HepG2 (cell line): ENCODE measurements around the gene PBLD. TPM values are rescaled to one million over a fixed set of nuclear protein-coding genes. Genes with fewer than 3 reads are reported as not detected.

Experiments
- ATF1 ChIP-seq: IDR thresholded peaks from 2 replicates; pipeline ENCODE4 v1.6.1; 2016; ENCODE audit warnings: mild to moderate bottlenecking, control low read depth
- DR1 ChIP-seq: sonication (generic); formaldehyde crosslinking; IDR thresholded peaks from 2 replicates; pipeline ENCODE4 v1.8.0; 2021; ENCODE audit warnings: mild to moderate bottlenecking, missing genetic modification reagents, inconsistent platforms
- GRHL1 ChIP-seq: sonication (generic); formaldehyde crosslinking; conservative IDR thresholded peaks from 2 replicates; pipeline ENCODE4 v1.8.0; 2022; ENCODE audit warnings: missing genetic modification reagents
- KDM4B ChIP-seq: sonication (generic); formaldehyde crosslinking; IDR thresholded peaks from 2 replicates; pipeline ENCODE4 v1.4.0; 2020; ENCODE audit warnings: missing genetic modification reagents
- KDM6A ChIP-seq: IDR thresholded peaks from 2 replicates; pipeline ENCODE4 v1.6.1; 2016; ENCODE audit warnings: low read depth
- MIER2 ChIP-seq: IDR thresholded peaks from 2 replicates; pipeline ENCODE4 v1.6.1; 2016; ENCODE audit warnings: missing biosample characterization, missing genetic modification reagents
- NAIF1 ChIP-seq: sonication (generic); formaldehyde crosslinking; IDR thresholded peaks from 2 replicates; pipeline ENCODE4 v1.5.0; 2020; ENCODE audit warnings: mild to moderate bottlenecking, missing genetic modification reagents, borderline replicate concordance
- NBN ChIP-seq: fragments of 450-650 bp; conservative IDR thresholded peaks from 2 replicates; pipeline ENCODE4 v1.6.1; 2017
- NFKB2 ChIP-seq: sonication (generic); formaldehyde crosslinking; IDR thresholded peaks from 2 replicates; pipeline ENCODE4 v1.4.0; 2020; ENCODE audit warnings: missing genetic modification reagents, borderline replicate concordance
- POLR2G ChIP-seq: fragments of 200-400 bp; formaldehyde crosslinking; IDR thresholded peaks from 2 replicates; pipeline ENCODE4 v1.6.1; 2018; ENCODE audit warnings: mild to moderate bottlenecking, low read depth, low read length, moderate library complexity
- SMAD1 ChIP-seq: sonication (generic); formaldehyde crosslinking; IDR thresholded peaks from 2 replicates; pipeline ENCODE4 v1.4.0; 2020; ENCODE audit warnings: missing genetic modification reagents, low read depth, mild to moderate bottlenecking, borderline replicate concordance
- THRA ChIP-seq: sonication (generic); formaldehyde crosslinking; IDR thresholded peaks from 2 replicates; pipeline ENCODE4 v1.4.0; 2020; ENCODE audit warnings: missing genetic modification reagents, borderline replicate concordance
- ZBTB33 ChIP-seq: sonication (generic); formaldehyde crosslinking; IDR thresholded peaks from 2 replicates; pipeline ENCODE4 v1.4.0; 2020; ENCODE audit warnings: missing genetic modification reagents
- ZFP36 ChIP-seq: fragments of 150-350 bp; IDR thresholded peaks from 2 replicates; pipeline ENCODE4 v1.6.1; 2018; ENCODE audit warnings: borderline replicate concordance, low read length, low read depth; ENCODE audit not compliant: partially characterized antibody
- ZMYM4 ChIP-seq: sonication (generic); formaldehyde crosslinking; IDR thresholded peaks from 2 replicates; pipeline ENCODE4 v1.8.1; 2023; ENCODE audit warnings: mild to moderate bottlenecking, missing genetic modification reagents
- ZNF160 ChIP-seq: sonication (generic); formaldehyde crosslinking; IDR thresholded peaks from 2 replicates; pipeline ENCODE4 v1.8.0; 2022; ENCODE audit warnings: mild to moderate bottlenecking, inconsistent platforms, missing genetic modification reagents
- ZNF263 ChIP-seq: sonication (generic); formaldehyde crosslinking; IDR thresholded peaks from 2 replicates; pipeline ENCODE4 v1.4.0; 2020; ENCODE audit warnings: missing genetic modification reagents
- ZNF354B ChIP-seq: sonication (generic); formaldehyde crosslinking; IDR thresholded peaks from 2 replicates; pipeline ENCODE4 v1.8.0; 2022; ENCODE audit warnings: mild to moderate bottlenecking, missing genetic modification reagents
- ZNF629 ChIP-seq: sonication (generic); formaldehyde crosslinking; conservative IDR thresholded peaks from 2 replicates; pipeline ENCODE4 v1.5.0; 2020; ENCODE audit warnings: missing genetic modification reagents
- ZNF672 ChIP-seq: sonication (generic); formaldehyde crosslinking; IDR thresholded peaks from 2 replicates; pipeline ENCODE4 v1.8.1; 2022; ENCODE audit warnings: missing genetic modification reagents
- polyA plus RNA-seq, 8 experiments: library from polyadenylated mRNA; depleted of rRNA in 3 of 8; stranded (reverse) in 7 of 8; unstranded in 1 of 8; fragments of >200 nt; fragmentation: Illumina TruSeq in 4 of 8; extraction: Trizol in 4 of 8; gene quantifications; 2 replicates each; pipeline versions ENCODE4 v1.2.1 to v1.2.3, GENCODE V29; 2011 to 2016; ENCODE audit warnings: low read depth in 4 of 8, missing spikeins in 1 of 8, mixed read lengths in 1 of 8; ENCODE audit not compliant: insufficient read depth in 1 of 8
- total RNA-seq, 5 experiments: library from RNA; depleted of rRNA; stranded (reverse); fragments of >200 nt; fragmentation: Illumina TruSeq; extraction: Trizol; gene quantifications; 2 replicates each; pipeline ENCODE4 v1.2.3, GENCODE V29; 2016; ENCODE audit warnings: low read depth in 1 of 5

Gene PBLD
- total and polyA plus RNA-seq, 2 of the 13 experiments (the other 11 are each of a cell fraction or from before 2014, with no cell fraction given) = 0.42 to 3.1 TPM

GRCh38 chr10:68331455-68332258 is 1.1 kb downstream of the PBLD start, which contains the start of gene HNRNPH3 (continued):
- peak; percentile 100 for TF ChIP-seq ZMYM4
- no peak; the same call in 1 of the 2 replicates for TF ChIP-seq NAIF1 (CRISPR knock-in tag)
- no peak for TF ChIP-seq ATF1 (CRISPR knock-in tag)
- TF ChIP-seq SMAD1 (CRISPR knock-in tag) = peak; percentile 80
- peak; percentile 36 for TF ChIP-seq ZBTB33
- TF ChIP-seq KDM6A (CRISPR knock-in tag) = no peak
- TF ChIP-seq MIER2 = peak; percentile 69; the same call in 1 of the 2 replicates
- TF ChIP-seq KDM4B (CRISPR knock-in tag) = peak; percentile 66; the same call in 1 of the 2 replicates
- peak; percentile 98 for TF ChIP-seq DR1 (CRISPR knock-in tag)
- TF ChIP-seq NFKB2 = peak; percentile 93; the same call in 1 of the 2 replicates
- no peak for TF ChIP-seq ZNF263
- TF ChIP-seq ZNF160 = peak; percentile 49; the same call in 1 of the 2 replicates
- 0 out of 2 replicates have a peak, but pooled peaks have one; percentile 19 for TF ChIP-seq ZNF672 (CRISPR knock-in tag)
- TF ChIP-seq ZNF629 (CRISPR knock-in tag) = 0 out of 2 replicates have a peak, but pooled peaks have one; percentile 30
- no peak for TF ChIP-seq GRHL1 (CRISPR knock-in tag)
- TF ChIP-seq NBN = no peak
- peak; percentile 59; the same call in 1 of the 2 replicates for TF ChIP-seq THRA (CRISPR knock-in tag)
- peak; percentile 65; the same call in 1 of the 2 replicates for TF ChIP-seq ZNF354B
- TF ChIP-seq ZFP36 = peak; percentile 6
- TF ChIP-seq POLR2G = peak; percentile 99
